Epithelial cell of proximal tubule (primary cell): Measurements from ENCODE around the gene SORCS2. TPM values are rescaled to one million over a fixed set of nuclear protein-coding genes. Genes with fewer than 3 reads are reported as not detected.

Experiments
- DNase-seq: peaks from one replicate; pipeline ENCODE4 v3.0.0-alpha.2; 2011; ENCODE audit warnings: low read depth
- H3K4me3 ChIP-seq: 2 replicates; pipeline ENCODE4 v1.5.1; 2011; ENCODE audit warnings: low read depth, mild to moderate bottlenecking, low read length
- total RNA-seq: library from RNA; depleted of rRNA; stranded (reverse); fragments of >200 nt; gene quantifications from 2 replicates; pipeline ENCODE4 v1.2.3, GENCODE V29; 2015
- TF ChIP-seq, protein P1 (sequence below): conservative IDR thresholded peaks from 2 replicates; pipeline ENCODE4 v1.5.1; 2012; ENCODE audit warnings: low read depth, mild to moderate bottlenecking, low read length

Gene SORCS2
- total RNA-seq, 1 donor from 2014 or later = 0.29 TPM

DNA sequence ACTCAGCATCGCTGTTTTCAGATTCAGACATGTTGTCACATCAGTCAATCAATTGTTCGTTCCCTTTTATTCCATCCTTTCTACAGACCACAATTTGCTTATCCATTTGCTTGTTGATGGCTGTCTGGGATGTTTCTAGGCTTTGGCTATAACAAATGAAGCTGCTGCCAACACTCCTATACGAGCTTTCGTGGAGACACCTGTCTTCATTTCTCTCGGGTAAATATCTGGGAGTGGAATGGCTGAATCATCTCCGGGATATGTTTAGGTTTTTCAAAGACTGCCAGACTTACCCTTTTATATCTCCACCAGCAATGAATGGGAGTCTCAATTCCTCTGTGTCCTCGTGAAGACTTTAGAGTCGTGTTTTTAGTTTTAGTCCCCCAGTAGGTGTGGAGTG lies 118.9 kb downstream of the SORCS2 start:
- TF ChIP-seq, protein P1, sequence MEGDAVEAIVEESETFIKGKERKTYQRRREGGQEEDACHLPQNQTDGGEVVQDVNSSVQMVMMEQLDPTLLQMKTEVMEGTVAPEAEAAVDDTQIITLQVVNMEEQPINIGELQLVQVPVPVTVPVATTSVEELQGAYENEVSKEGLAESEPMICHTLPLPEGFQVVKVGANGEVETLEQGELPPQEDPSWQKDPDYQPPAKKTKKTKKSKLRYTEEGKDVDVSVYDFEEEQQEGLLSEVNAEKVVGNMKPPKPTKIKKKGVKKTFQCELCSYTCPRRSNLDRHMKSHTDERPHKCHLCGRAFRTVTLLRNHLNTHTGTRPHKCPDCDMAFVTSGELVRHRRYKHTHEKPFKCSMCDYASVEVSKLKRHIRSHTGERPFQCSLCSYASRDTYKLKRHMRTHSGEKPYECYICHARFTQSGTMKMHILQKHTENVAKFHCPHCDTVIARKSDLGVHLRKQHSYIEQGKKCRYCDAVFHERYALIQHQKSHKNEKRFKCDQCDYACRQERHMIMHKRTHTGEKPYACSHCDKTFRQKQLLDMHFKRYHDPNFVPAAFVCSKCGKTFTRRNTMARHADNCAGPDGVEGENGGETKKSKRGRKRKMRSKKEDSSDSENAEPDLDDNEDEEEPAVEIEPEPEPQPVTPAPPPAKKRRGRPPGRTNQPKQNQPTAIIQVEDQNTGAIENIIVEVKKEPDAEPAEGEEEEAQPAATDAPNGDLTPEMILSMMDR = no peak
- H3K4me3 ChIP-seq = no peak overlapping the region
- DNase-seq = no peak

DNA sequence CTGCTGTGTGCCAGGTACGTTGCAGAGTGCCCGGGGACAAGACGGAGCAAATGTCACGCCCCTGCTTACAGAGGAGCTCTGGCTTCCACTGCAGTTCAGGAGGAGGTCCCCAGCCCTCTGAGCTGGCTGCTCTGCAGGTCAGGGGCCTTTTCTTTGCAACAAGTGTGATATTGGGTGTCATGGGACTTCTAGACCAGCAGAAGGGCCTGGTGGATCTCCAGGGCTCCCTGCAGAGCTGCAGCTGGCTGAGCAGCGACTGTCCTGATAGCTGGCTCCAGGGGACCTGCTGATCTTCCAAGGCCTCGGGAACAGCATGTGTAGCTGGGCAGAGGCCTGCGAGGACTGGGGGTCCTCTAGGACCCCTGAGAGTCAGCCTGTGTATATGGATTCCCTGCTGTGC lies 120.4 kb downstream of the SORCS2 start:
- TF ChIP-seq, protein P1 = no peak
- H3K4me3 ChIP-seq = no peak overlapping the region
- DNase-seq = no peak

DNA sequence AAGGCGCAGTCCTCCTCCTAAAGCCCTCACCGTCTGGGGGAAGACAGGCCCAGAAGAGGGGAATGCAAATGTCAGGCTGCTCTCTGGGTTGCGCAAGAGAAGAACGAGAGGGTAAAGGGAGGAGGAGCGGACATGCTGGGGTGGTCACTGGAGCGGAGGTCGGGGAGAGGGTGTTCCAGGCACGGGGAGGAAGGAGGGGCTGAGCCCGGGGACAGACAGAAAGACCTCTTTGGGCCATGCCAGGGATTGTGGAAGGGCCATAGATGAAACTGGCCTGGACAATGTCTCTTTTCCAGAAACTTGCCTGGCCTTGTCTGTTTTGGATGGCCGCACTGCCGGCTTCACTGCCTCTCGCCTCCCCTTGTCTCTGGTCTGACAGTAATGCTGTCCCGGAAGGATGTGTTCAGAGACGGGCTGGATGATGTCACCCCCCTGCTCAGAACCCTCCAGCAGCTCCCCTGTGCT lies 121.0 kb downstream of the SORCS2 start:
- peak overlapping the region; percentile 23 for H3K4me3 ChIP-seq
- DNase-seq = peak; percentile 12
- TF ChIP-seq, protein P1 = no peak

DNA sequence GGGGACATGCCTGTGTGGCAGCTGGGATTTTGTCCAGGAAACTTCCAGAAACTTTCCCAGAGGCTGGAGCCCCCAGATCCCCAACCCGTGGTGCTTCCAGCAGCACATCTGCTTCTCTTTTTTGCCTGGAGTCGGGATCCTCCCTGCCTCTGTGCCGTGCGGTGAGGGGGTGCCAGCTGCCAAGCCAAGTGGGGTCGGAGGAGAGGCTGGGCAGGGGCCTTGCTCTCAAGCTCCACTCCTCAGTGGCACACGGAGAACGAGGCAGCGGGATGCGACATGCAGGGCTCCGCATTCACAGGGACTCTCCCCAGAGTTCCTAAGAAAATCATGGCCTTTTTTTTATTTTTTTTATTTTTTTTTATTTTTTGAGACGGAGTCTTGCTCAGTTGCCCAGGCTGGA lies 121.7 kb downstream of the SORCS2 start:
- H3K4me3 ChIP-seq = no peak overlapping the region
- no peak for DNase-seq
- TF ChIP-seq, protein P1 = no peak

DNA sequence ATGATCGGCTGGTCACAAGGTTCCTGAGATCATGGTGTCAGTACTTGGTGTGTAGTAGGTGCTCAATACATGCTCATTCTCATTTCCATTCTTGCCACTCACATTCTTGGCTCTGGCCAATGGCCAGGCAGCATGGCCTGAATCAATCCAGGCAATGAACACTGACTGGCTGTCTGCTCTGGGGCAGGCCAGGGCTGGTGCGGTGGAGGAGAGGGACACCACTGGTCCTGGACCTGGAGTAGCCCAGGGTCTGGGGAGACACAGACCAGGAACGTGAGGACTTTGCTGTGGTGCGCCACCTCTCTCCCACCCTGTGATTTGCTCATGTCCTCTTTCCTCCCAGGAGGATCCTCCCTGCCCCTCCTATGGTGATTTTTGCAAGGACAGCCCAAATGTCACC lies 122.9 kb downstream of the SORCS2 start:
- H3K4me3 ChIP-seq = no peak overlapping the region
- TF ChIP-seq, protein P1 = no peak
- DNase-seq = no peak

DNA sequence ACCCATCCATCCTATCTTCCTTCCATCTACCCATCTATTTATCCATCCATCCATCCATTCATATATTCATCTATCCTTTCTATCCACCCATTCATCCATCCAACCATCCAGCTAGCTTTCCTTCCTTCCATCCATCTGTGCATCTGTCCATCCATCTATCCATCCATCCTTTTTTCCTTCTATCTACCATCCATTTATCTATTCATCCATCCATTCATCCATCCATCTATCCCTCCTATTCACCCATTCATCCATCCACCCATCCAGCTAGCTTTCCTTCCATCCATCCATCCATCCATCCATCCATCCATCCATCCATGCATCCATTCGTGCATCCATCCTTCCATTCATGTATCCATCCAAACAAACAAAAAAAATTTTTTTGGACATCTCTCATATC lies 123.6 kb downstream of the SORCS2 start:
- DNase-seq = no peak
- TF ChIP-seq, protein P1 = no peak
- H3K4me3 ChIP-seq = no peak overlapping the region

DNA sequence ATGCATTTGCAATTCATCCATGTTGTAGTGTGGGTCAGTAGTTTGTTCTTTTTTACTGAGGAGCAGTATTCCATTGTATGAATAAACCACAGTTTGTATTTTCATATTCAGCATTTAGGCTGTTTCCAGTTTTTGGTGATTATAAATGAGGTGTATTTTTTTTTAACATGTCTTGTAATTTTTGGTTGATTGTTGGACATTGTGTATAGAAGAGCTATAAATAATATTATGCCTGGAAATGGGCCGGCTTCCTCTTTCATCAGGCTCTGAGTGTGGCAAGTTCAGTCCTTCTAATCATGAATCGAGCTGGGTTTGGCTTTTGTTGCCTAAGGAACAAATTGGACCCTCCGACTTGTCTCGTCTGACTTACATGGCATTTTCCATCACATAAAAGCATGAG lies 126.7 kb downstream of the SORCS2 start:
- no peak overlapping the region for H3K4me3 ChIP-seq
- no peak for DNase-seq
- TF ChIP-seq, protein P1 = no peak
